Transverse colon (tissue), 4 donors: Measurements from ENCODE around the gene HOXB6.

ENCODE experiments used
- CTCF ChIP-seq, 5 experiments: fragments of 200-600 bp in 3 of 5; fragments of 450-650 bp in 2 of 5; sonication (generic) in 3 of 5; IDR thresholded peaks; 1 replicate in 2 of 5; 2 replicates in 3 of 5; pipeline ENCODE4 v1.5.1; 2016 to 2017; ENCODE audit warnings: antibody characterized with exemption in 5 of 5, inconsistent platforms in 3 of 5, mild to moderate bottlenecking in 2 of 5, moderate library complexity in 1 of 5
- EP300 ChIP-seq: sonication (generic); formaldehyde crosslinking; IDR thresholded peaks from one replicate; pipeline ENCODE4 v1.6.1; 2017; ENCODE audit warnings: antibody characterized with exemption, low read depth
- POLR2A ChIP-seq: fragments of 450-650 bp; IDR thresholded peaks from one replicate; pipeline ENCODE4 v1.6.1; 2016; ENCODE audit warnings: antibody characterized with exemption, mild to moderate bottlenecking, moderate library complexity
- POLR2AphosphoS5 ChIP-seq, 3 donors: sonication (generic); formaldehyde crosslinking; IDR thresholded peaks; one replicate each; pipeline ENCODE4 v1.6.1; 2016; ENCODE audit warnings: antibody characterized with exemption in 3 of 3

DNA sequence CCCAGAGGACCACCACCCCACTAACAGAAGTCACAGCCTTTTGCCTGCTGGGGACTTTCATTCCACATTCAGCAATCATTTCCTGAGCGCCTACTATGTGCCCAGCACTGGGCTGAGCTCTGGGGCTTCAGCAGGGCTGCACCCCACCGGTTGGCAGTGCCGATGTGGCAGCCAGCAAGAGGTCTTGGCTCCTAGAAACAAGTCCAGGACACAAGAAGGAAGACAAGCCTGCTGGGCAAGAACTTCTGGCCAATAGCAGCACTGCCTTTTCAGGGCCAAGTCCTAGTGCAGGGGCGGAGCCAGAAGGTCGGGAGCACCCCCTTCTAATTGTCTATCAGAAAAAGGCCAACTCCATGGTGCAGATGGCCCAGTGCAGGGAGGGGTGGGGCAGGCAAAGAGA is 34.4 kb upstream of the HOXB6 start:
- TF ChIP-seq EP300 (no peak), POLR2A (peak; percentile 82), CTCF (IDR thresholded peaks at IDR 0.05) (no peak), POLR2AphosphoS5 (IDR thresholded peaks at IDR 0.05) (peak; percentile 71 to 92 (median 92))
